Activated CD4-positive, alpha-beta T cell treated with anti-CD3 and anti-CD28 coated beads, Interleukin-2, Interleukin-6, amounts not matched to agents 100 ng/mL and 50 ng/mL, durations not matched to agents 16 hours and 8 hours (primary cell): ENCODE results near the gene EPHB1.

Source experiments
- DNase-seq: peaks from one replicate; pipeline ENCODE4 v3.0.0-alpha.2; 2020

Gene EPHB1

DNA sequence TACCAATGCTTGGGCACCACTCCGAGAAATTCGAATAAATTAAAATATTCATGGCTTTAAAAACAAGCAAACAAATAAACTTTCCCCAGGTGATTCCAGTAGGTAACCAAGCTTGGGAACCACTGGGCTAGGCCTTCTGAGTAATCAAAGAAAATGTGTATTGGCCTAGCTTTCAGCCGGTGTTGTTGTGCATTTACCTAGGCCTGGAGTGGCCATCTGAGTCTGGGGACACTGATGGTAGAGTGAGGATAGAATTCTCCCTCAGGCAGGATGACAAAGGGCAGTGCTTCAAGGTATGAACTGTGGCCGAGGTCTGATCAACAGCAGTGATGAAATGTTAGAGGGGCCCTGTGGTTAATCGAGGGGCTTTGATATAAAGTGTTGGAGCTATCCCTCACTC lies 440.5 kb downstream of the EPHB1 start:
- DNase-seq, result no peak

DNA sequence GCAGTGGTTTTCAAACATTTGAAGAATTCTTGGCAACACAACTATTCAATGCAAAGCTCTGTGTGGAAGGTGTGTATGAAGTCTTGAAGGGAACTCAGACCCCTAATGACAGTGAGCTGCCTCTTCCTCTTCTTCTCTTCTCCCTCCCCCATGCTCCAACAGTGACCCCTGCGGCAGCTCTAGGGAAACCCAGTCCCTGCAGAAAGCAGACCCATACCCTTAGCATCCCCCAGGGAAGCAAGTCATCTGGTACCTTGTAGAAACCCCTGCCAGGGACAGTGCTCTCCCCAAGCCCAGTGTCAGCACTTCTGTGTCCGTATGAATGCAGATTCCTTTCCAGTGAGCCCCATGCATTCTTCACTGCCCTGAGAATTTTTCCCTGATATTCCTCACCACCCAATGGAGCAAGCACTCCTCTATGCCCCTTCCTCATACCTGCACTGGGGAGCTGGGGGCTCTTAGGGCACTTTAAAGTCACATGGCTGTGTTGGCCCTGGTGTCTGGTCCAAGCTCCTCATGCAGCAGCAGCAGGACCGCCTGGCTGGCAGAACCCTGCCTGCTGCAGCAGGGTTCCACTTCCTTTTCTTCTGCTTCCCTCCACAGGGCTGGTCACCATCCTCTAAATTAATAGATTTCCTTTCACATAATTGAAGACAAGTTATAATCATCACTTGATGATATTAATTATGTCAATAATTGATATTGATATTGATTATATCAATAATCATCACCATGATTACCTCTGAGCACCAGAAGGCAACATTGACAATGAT lies 442.5 kb downstream of the EPHB1 start:
- no peak for DNase-seq

- no peak for DNase-seq
These were observed 443.3 kb downstream of the EPHB1 start for GRCh38 chr3:135238236-135238830.

DNA sequence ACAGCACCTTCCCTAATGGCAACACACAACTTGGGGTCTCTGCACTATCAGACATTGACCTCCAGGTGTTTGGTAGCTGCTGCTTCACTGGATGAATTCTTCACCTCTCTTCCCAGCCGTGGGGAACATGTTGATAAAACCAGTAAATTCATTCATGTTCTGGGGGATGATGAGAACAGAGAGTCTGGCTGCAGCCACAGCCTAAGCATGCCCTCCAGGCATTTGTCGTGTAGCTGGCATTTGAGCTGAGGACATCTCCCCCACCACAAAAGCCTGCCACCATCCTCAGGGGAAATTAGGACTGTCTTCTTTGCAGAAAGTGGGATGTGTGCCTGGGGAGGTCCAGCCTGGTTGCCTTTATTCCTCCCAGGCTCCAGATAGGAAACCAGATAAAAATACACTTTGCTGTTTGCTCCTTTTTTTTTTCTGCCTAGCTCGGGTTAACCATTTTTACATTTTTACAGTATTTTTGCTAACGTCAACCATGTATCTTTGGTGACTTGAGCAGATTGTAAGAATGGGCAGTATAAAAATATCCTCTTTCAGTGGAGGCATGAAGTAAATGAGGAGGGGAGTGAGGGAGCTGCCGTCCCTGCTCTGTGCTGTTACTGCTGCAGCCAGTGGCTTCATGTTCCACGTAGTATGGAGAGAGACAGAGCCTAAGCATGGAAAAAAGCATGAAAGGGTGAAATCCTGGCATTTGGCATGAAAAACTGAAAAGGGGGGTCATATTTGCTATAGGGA lies 444.0 kb downstream of the EPHB1 start:
- DNase-seq, result no peak

DNA sequence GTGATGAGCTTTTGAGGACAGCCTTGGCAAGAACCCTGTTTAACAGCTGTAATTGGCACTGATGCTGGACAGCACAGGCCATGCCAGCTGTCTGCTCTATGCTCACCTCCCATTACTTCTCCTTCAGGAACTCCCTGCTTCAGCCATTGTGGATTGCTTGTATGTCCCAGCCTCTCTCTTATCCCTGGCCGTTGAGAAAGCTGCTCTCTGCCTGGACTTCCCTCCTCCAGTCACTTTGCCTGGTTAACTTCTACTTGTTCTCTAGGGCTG lies 444.5 kb downstream of the EPHB1 start:
- DNase-seq, result no peak

DNA sequence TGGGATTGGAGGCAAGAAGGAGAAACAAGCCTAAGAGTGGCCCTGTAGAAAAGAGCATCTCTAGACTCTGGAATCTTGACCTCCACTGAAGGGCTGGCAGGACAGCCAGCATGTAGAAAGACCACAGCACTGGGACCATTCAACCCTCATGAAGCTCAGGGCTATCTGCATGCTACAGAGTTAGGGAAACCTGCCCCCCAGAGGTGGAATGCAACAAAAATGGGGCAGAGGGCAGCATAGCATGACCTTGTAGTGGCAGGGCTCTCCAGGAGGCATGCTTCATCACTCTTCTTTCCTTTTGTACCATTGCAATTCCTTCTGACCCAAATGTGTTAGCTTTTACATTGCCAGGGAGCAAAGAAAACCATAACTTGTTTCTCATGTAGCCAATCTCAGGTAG lies 445.4 kb downstream of the EPHB1 start:
- DNase-seq, result no peak

DNA sequence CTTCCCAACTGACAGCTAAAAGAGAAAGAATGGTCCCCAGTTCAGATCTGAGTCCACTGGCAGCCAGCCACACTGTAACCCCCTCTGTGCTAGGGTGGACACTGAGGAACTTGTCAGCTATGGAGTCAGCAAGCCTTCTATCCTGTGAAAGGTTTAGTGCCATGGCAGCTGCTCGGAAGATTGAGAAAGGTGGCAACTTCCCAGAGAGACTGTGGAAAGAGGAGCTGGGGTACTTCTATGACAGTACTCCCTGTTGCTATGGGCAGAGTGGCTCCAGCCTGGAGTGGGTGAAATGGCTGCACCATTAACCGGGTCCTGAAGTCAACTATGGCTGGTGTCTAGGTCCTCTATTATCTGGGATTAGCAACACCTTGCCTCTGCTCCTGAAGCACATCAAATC lies 447.2 kb downstream of the EPHB1 start:
- DNase-seq, result no peak

- DNase-seq, result no peak
These were observed 448.6 kb downstream of the EPHB1 start for GRCh38 chr3:135243616-135244015.

GRCh38 chr3:135246027-135246426 lies 451.0 kb downstream of the EPHB1 start:
- DNase-seq, result no peak

- no peak for DNase-seq
These were observed 453.2 kb downstream of the EPHB1 start for GRCh38 chr3:135248213-135248612.

DNA sequence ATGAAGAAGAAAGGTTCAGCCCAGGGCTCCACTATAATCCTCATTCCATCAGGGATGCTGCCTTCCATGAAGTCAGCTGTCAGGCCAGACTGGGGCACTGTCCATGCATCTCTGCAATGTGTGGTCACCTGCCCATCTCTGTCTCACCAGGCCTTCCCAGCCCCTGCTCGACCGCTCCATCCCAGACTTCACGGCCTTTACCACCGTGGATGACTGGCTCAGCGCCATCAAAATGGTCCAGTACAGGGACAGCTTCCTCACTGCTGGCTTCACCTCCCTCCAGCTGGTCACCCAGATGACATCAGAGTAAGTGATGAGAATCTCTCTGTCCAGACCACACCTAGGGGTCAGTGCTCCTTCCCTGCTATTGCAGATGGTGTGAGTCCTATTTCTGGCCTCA lies 454.1 kb downstream of the EPHB1 start:
- DNase-seq, result no peak

DNA sequence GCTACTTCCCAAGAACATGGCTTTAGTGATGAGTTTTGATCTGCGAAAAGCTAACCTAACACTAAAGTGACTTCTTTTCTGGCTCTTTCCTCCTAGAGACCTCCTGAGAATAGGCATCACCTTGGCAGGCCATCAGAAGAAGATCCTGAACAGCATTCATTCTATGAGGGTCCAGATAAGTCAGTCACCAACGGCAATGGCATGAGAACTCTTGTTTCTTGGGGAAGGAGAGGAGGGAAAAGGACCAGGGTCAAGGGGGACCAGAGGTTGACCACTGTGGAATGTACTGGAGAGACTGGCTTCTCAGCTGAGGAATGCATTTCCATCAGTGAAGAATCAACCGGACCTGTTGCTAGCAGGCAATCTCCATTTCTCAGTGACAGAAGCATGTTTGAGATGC lies 463.9 kb downstream of the EPHB1 start:
- DNase-seq, result no peak

DNA sequence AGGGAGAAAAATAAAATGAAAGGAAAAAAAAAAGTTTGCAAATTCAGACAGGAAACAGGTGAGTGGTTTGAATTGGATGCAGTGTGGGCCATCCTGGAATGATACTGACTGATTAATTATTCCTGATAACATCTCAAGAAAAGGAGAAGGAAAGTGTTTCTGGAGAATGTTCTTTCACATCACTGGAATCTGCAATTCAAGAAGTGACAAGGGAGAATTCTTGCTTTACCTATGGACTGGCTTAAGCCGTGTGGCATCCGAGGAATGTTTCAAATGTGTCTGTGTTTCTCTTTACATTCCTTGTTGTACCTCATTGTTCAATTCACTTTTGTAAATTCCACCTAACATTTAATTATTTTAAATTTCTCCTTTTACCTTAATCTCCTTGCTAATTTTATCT lies 465.0 kb downstream of the EPHB1 start:
- no peak for DNase-seq

- DNase-seq, result no peak
These were observed 466.2 kb downstream of the EPHB1 start for GRCh38 chr3:135261214-135261775.

DNA sequence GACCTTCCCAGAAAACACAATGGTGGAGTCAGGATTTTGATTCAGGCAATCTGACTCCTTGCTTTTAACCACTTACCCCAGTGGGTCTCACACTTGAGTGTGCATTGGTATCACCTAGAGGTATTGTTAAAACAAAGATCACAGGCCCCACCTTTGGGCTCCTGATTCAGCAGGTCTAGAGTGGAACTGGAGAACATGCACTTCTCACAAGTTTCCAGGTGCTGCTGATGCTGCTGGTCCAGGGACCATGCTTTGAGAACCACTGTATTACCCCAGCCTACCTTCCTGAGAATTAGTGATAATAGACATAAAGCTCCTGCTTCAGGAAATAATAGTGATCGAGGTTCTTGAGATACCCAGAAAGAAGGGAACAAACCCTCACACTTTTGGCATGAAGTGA lies 466.9 kb downstream of the EPHB1 start:
- DNase-seq, result no peak

DNA sequence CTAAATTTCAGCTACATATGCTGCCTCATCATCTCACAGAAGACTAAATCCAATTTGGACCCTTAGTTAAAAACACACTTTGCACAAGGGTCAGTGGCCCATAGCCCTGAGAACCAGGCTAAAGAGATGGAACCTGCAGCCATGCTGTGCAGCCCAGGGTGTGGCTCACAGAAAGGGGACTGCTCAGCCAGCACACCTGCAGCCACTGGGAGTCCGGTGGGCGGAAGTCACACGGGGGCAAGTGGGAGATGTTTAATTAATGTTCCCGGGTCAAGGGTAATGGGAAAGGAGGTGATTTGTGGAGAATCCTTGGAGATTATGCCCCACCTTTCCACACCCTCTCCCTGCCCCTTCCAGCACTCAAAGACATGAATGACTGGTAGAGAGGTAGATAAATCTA lies 467.4 kb downstream of the EPHB1 start:
- DNase-seq, result no peak

DNA sequence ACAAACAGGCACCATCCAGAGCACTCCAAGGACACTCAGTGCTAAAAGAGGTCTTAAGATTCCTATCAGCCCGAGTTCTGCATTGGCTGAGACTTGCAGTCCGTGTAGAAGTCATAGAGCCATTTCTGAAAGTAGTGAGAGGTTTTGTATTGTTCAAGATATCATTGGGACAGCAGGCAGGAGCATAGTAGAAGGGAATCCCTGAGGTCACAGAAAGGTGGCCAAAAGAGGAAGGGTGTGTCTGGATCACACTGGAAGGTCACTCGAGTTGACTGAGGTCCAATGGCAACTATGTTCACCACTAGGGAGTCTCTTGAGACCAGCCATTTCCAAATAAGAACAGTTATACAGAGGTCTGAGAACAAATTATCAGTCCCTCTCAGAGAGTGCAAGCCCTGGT lies 468.3 kb downstream of the EPHB1 start:
- DNase-seq, result no peak

GRCh38 chr3:135267487-135267886 lies 472.4 kb downstream of the EPHB1 start:
- no peak for DNase-seq

GRCh38 chr3:135268941-135269532 lies 474.0 kb downstream of the EPHB1 start:
- no peak for DNase-seq

GRCh38 chr3:135271177-135272025 lies 476.3 kb downstream of the EPHB1 start:
- no peak for DNase-seq

DNA sequence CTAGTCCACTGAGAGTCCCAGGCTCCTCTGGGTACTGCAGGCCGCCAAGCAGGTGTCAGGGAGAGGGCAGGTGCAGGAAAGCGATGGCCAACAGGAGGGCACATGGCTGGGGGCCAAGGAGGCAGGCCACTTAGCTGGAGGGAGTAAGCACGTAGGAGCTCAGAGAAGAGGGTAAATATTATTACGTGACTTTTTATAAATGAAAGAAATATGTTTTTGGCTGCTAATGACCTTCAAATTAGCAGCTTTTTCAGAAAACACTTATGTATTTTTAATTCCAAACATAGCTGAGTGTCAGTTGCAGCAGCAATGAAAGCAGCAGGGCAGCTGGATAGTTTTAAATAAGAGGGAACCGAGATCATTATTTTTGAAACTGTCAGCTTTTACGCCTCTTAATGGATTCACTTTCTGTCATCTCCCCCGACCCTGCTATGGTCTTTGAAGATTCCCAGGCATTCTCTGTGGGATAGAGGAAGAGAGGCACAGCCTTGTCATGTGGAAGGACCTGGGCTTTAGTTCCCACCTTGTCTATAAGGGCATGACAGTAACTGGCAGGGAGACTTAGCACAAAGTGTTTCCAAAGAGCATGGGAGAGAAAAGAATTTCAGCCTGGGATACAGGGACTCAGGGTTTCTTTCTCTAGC lies 477.1 kb downstream of the EPHB1 start:
- no peak for DNase-seq

DNA sequence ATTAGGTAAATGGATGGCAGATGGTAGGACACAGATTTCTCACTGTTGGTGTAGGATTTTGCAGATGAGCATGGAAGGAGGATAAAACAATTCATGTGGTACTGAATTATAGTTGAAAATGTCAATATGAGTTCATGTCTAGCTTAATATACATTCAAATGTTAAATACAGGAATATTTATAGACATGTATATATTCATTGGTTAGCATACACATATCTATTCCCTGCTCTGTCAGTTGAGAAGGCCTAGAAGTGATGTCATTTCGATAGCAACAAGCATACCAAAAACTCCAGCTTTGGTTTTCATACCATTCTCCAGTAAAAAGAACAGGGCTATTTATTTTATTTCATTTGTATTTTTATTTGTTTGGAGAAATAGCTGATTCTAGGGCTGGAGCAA lies 497.1 kb downstream of the EPHB1 start:
- no peak for DNase-seq
